Loucy (cell line): Measurements from ENCODE around the gene CACNA2D4.

Experiments used
- H2AFZ ChIP-seq: fragments of 200-600 bp; sonication (generic); 2 replicates; pipeline ENCODE4 v1.6.0; 2016; ENCODE audit warnings: antibody characterized with exemption, mild to moderate bottlenecking, low read length, moderate library complexity
- H3F3A ChIP-seq: fragments of 200-600 bp; 2 replicates; pipeline ENCODE4 v1.6.0; 2016; ENCODE audit warnings: antibody characterized with exemption, low read depth, mild to moderate bottlenecking
- H3K27me3 ChIP-seq: fragments of 200-600 bp; sonication (generic); 2 replicates; pipeline ENCODE4 v1.6.1; 2014; ENCODE audit warnings: low read length, mild to moderate bottlenecking; ENCODE audit not compliant: insufficient read depth, poor library complexity, severe bottlenecking
- H3K36me3 ChIP-seq: fragments of 200-600 bp; sonication (generic); 2 replicates; pipeline ENCODE4 v1.6.1; 2016; ENCODE audit warnings: low read length; ENCODE audit not compliant: insufficient read depth
- H3K4me1 ChIP-seq: fragments of 200-600 bp; sonication (generic); 2 replicates; pipeline ENCODE4 v1.5.1; 2014; ENCODE audit warnings: low read length, mild to moderate bottlenecking; ENCODE audit not compliant: insufficient read depth, poor library complexity, severe bottlenecking
- H3K4me2 ChIP-seq: fragments of 200-600 bp; sonication (generic); 2 replicates; pipeline ENCODE4 v1.6.0; 2014; ENCODE audit warnings: antibody characterized with exemption, low read length, low read depth, mild to moderate bottlenecking; ENCODE audit not compliant: poor library complexity, severe bottlenecking
- H3K4me3 ChIP-seq: fragments of 200-600 bp; sonication (generic); 2 replicates; pipeline ENCODE4 v1.5.1; 2014; ENCODE audit warnings: low read length, mild to moderate bottlenecking, mixed read lengths; ENCODE audit not compliant: poor library complexity, severe bottlenecking
- H3K79me2 ChIP-seq: fragments of 200-600 bp; sonication (generic); 2 replicates; pipeline ENCODE4 v1.6.1; 2014; ENCODE audit warnings: low read length; ENCODE audit not compliant: insufficient read depth
- H3K9ac ChIP-seq: fragments of 200-600 bp; sonication (generic); 2 replicates; pipeline ENCODE4 v1.6.0; 2014; ENCODE audit warnings: mild to moderate bottlenecking, low read depth, low read length, moderate library complexity; ENCODE audit not compliant: poor library complexity, severe bottlenecking
- H3K9me2 ChIP-seq: fragments of 200-600 bp; sonication (generic); replicated peaks from 2 replicates; pipeline ENCODE4 v1.6.1; 2016; ENCODE audit warnings: low read depth, low read length, mixed read lengths
- H3K9me3 ChIP-seq: fragments of 200-600 bp; sonication (generic); 2 replicates; pipeline ENCODE4 v1.6.1; 2014; ENCODE audit warnings: mild to moderate bottlenecking, antibody characterized with exemption, low read length, low read depth; ENCODE audit not compliant: insufficient read depth
- H4K20me1 ChIP-seq: fragments of 200-600 bp; sonication (generic); 2 replicates; pipeline ENCODE4 v1.6.0; 2014; ENCODE audit warnings: antibody characterized with exemption, low read length, mild to moderate bottlenecking; ENCODE audit not compliant: insufficient read depth, poor library complexity, severe bottlenecking
- CTCF ChIP-seq: fragments of 200-600 bp; sonication (generic); conservative IDR thresholded peaks from 2 replicates; pipeline ENCODE4 v1.5.1; 2014; ENCODE audit warnings: mild to moderate bottlenecking, antibody characterized with exemption, low read length
- EZH2phosphoT487 ChIP-seq: fragments of 200-600 bp; IDR thresholded peaks from 2 replicates; pipeline ENCODE4 v1.6.1; 2018; ENCODE audit warnings: antibody characterized with exemption, mild to moderate bottlenecking, moderate library complexity, borderline replicate concordance

Gene CACNA2D4

GRCh38 chr12:1833596-1834028 lies 84.8 kb downstream of the CACNA2D4 start:
- Histone ChIP-seq H3F3A (no peaks in the 10 kb centered on the region), H3K9me2 (no peaks in the 10 kb centered on the region), H3K9me3 (no peaks in the 10 kb centered on the region), H2AFZ (no peak overlapping the region), H3K79me2 (no peaks in the 10 kb centered on the region), H3K4me1 (peaks cover 20% of the 10 kb centered on the region), H3K9ac (no peak overlapping the region), H3K27me3 (no peaks in the 10 kb centered on the region), H3K4me3 (no peak overlapping the region), H3K4me2 (no peak overlapping the region), H3K36me3 (no peaks in the 10 kb centered on the region), H4K20me1 (no peaks in the 10 kb centered on the region)
- no peak for TF ChIP-seq EZH2phosphoT487

- no peaks in the 10 kb centered on the region for H3K36me3 ChIP-seq
- H3K9me3 ChIP-seq: no peaks in the 10 kb centered on the region
- no peak overlapping the region for H3K9ac ChIP-seq
- H3K9me2 ChIP-seq: no peaks in the 10 kb centered on the region
- TF ChIP-seq CTCF (no peak), EZH2phosphoT487 (no peak)
- no peaks in the 10 kb centered on the region for H3K27me3 ChIP-seq
- H3K79me2 ChIP-seq: no peaks in the 10 kb centered on the region
- no peak overlapping the region for H2AFZ ChIP-seq
- peaks cover 13% of the 10 kb centered on the region for H3K4me1 ChIP-seq
- H3K4me2 ChIP-seq: no peak overlapping the region
- H4K20me1 ChIP-seq: no peaks in the 10 kb centered on the region
- H3K4me3 ChIP-seq: no peak overlapping the region
- H3F3A ChIP-seq: no peaks in the 10 kb centered on the region
Observed at GRCh38 chr12:1832801-1833595, 85.5 kb downstream of the CACNA2D4 start.

GRCh38 chr12:1830981-1831963 lies 87.2 kb downstream of the CACNA2D4 start:
- H3K9me3 ChIP-seq: no peaks in the 10 kb centered on the region
- H3K9me2 ChIP-seq: no peaks in the 10 kb centered on the region
- no peaks in the 10 kb centered on the region for H3K36me3 ChIP-seq
- H4K20me1 ChIP-seq: no peaks in the 10 kb centered on the region
- H2AFZ ChIP-seq: no peak overlapping the region
- H3K4me3 ChIP-seq: no peak overlapping the region
- no peaks in the 10 kb centered on the region for H3F3A ChIP-seq
- TF ChIP-seq CTCF (no peak), EZH2phosphoT487 (no peak)
- H3K27me3 ChIP-seq: no peaks in the 10 kb centered on the region
- H3K4me1 ChIP-seq: peaks cover 2% of the 10 kb centered on the region
- no peak overlapping the region for H3K9ac ChIP-seq
- H3K4me2 ChIP-seq: no peak overlapping the region
- H3K79me2 ChIP-seq: no peaks in the 10 kb centered on the region
